RPMI7951 (cell line): ENCODE measurements around the gene XXYLT1. TPM values are rescaled to one million over a fixed set of nuclear protein-coding genes. Genes with fewer than 3 reads are reported as not detected.
"Not testable (repeated sequence)": the region's sequence is repeated elsewhere in the genome, so short reads cannot be mapped to it uniquely, and the experiment has no call there.

Experiments
- DNase-seq: peaks from one replicate; pipeline ENCODE4 v3.0.0-alpha.2; 2012; ENCODE audit warnings: low read depth
- total RNA-seq: library from RNA; depleted of rRNA; stranded (reverse); fragments of >200 nt; shearing (Covaris generic); gene quantifications from 2 replicates; pipeline ENCODE4 v1.2.3, GENCODE V29; 2014

The XXYLT1 gene
- total RNA-seq, 1 experiment from 2014 or later: 24.2 TPM

- no peak for DNase-seq
Measured at GRCh38 chr3:195097331-195098255, 173.4 kb downstream of the XXYLT1 start.

GRCh38 chr3:195096484-195097330 lies 174.3 kb downstream of the XXYLT1 start:
- no peak for DNase-seq

DNA sequence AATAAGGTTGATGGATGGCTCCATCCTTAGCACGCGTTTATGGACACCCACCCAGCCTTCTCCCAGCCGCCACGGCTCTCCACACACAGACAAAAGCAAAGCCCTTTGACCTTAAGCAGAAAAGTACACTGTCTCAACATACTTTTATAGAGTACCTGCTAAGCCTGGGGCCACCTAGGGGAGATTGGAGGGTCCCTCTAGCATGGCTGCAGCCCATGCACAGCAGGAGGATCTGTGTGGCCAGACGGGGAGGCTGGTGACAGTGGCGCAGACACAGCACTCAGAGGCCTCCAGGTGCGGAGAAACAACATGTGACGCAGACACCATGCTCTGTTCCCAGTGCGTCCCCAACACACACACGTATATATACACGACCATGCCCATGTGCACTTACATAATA lies 174.9 kb downstream of the XXYLT1 start:
- no peak for DNase-seq

DNA sequence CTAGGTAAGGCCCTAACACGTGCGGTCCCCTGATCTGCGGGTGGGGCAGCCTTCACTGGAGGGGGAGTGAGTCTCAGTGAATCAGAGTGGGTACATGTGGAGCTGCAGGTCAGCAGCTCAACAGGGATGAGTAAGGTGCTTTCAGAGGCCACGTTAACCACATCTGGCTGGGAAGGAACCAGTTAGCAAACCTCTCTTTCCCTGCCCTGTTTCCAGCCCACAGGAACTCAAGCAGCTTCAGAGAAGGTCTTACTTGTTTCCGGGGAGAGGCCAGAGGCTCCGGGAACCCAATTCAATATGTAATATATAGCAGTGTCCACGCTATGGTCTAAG lies 175.3 kb downstream of the XXYLT1 start:
- no peak for DNase-seq

- no peak for DNase-seq
Measured at GRCh38 chr3:195095035-195095703, 175.8 kb downstream of the XXYLT1 start.

DNA sequence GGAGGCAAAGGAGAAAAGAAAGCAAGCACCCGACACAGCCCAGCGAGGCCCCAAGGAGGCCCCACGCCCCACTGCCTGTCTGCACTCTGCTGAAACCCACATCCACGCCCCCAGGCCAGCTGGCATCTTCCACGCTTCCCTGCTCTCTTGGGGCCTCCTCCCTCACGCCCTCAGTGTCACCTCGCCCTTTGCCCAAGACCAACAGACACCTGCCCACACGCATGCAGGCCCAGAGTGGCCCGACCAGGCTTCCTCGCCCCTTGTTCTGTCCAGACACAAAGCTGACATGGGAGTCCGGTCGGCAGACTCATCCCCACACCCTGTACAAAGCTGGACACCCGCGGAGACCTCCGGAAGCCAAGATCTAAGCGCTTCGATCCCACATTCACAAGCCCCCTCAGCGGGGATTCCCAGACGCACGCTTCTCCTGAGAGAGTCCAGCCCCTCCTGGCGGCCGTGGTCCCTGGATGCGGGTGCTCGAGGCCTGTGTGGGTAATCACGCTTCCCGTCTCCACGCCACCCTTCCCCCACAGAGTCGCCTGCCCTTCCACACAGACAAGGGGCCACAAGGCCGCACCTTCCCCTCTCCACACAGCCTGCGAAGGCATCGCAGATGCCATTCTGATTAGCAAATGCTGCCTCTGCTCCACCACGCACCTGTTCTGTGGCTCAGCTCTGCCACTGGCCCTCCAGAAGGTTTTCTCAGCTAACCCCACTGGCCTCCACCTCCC lies 176.6 kb downstream of the XXYLT1 start:
- peak; percentile 47 for DNase-seq

- no peak for DNase-seq
Measured at GRCh38 chr3:195093731-195094130, 177.2 kb downstream of the XXYLT1 start.

GRCh38 chr3:195087840-195088601 lies 182.9 kb downstream of the XXYLT1 start:
- not testable (repeated sequence) for DNase-seq

DNA sequence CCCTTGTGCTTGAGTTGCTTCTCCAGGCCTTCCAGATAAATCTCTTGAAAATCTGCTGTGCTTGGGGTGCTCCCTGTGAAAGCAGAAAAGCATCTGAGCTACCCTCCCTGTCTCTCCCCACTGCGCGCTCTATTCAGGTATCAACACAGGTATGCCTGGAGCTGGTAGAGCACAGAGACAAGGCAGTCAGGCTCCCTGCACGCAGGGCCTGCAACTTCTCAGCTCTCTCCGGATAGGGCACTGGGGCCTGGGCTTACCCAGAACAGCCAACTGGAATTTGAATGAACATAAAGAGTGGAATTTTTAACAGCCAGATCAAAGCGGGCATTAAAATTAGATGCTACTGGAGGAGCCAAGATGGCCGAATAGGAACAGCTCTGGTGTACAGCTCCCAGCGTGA lies 183.6 kb downstream of the XXYLT1 start:
- DNase-seq: no peak

DNA sequence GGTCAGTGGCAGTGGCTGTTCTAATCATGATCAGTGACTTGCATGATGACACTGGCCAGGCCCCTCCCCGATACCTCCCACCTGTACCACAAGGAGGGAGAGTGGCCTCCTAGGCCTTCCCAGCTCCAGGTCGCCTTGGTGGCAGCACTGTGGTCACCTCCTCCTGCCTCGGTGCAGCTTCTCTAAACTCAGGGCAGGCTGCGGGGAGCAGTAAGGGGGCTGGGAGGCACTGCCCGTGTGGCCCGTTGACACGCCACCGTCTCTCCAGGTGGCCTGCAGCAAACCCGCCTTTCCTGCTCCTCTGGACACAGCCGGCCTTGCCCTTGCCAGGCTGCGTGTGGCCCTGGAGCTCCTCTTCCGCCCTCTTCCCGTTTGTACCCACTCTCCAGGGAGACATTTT lies 184.1 kb downstream of the XXYLT1 start:
- DNase-seq: no peak

DNA sequence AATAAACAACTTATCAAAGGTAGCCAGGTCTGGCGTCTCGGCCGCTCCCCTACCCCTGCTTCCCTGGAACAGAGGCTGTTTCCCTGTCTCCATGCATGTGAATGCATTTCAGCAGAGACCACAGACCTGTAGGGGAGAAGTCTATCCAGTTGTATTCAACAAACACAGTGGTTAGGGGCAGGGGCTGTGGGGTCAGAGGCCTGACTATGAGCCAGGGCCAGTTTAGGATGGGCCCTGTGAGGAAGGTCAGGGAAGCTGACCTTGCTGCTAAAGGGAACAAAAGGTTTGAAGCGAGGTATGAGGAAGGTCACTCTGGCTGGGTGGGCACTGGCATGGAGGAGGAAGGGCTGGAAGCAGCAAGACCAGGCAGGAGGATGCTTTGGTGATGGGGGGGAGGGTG lies 184.6 kb downstream of the XXYLT1 start:
- DNase-seq: no peak

GRCh38 chr3:195085356-195086130 lies 185.4 kb downstream of the XXYLT1 start:
- DNase-seq: no peak

DNA sequence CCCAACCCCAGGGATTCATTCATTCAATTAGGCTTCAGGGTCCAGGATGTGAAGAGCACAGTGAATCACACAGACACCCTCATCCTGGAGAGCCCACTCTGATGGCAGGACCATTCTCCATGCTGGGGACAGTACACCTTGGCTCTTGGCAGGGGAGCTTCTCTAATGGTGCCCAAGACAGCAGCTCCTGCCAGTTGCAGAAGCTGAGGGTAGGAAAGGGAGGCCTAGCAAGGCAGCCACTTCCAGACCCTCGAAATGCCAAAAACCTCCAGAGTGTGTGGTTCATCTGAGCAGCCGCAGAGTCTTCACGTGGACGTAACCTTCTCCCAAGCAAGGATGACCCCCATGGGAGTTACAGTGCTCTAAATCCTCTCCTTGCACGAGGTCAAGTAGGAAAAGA lies 186.2 kb downstream of the XXYLT1 start:
- no peak for DNase-seq

- no peak for DNase-seq
Measured at GRCh38 chr3:195083659-195084058, 187.3 kb downstream of the XXYLT1 start.

DNA sequence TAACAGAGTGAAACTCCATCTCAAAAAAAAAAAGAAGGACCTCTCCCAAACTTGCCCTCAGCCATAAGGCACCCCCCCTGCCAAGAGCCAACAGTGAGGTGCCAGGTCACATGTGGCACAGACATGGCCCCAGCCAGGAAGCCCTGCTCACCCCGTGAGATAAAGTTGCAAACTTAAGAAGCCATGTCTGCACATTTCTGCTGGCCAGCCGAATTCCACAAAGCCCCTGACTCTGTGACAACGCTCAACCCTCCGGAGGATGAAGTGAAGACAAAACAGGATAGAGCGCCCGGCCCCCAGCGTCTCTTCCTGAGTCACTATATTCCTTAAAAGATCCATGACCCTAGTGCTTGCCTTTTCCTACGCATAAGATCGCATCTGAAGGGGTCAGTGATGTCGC lies 188.1 kb downstream of the XXYLT1 start:
- no peak for DNase-seq

GRCh38 chr3:195081242-195081963 lies 189.6 kb downstream of the XXYLT1 start:
- DNase-seq: no peak

- no peak for DNase-seq
Measured at GRCh38 chr3:195080571-195081151, 190.3 kb downstream of the XXYLT1 start.

- peak; percentile 8 for DNase-seq
Measured at GRCh38 chr3:195080125-195080524, 190.8 kb downstream of the XXYLT1 start.

GRCh38 chr3:195079636-195080035 lies 191.3 kb downstream of the XXYLT1 start:
- DNase-seq: no peak
